HG02981 (cell line): ENCODE measurements around the gene TRIM50.
"Not testable (repeated sequence)": the region's sequence is repeated elsewhere in the genome, so short reads cannot be mapped to it uniquely, and the experiment has no call there.

ENCODE experiments used
- ATAC-seq: cut with Tn5 transposase; IDR thresholded peaks from one replicate; pipeline ENCODE4 v1.9.1; 2021; ENCODE audit warnings: mild to moderate bottlenecking, moderate library complexity; ENCODE audit not compliant: unreplicated experiment

TRIM50 gene

DNA sequence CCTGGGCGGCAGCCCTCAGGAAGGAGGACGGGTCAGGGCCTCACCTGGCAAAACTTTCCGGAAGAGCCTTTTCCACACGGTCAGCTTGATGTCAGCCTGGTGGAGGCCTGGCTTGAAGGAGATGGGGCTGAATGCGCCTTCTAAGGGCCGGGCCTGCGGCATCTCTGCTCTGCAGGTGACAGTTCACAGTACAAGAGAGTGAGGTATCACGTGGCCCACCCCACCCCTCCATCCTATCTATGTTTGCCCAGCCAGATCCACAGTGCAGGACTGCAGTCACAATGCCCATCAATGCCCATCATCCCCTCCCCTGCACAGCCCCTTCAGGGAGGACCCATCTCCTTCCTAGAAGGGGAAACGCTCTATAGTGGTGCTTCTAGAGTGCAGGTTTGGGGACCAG is 11.4 kb downstream of the TRIM50 start:
- no peak for ATAC-seq

DNA sequence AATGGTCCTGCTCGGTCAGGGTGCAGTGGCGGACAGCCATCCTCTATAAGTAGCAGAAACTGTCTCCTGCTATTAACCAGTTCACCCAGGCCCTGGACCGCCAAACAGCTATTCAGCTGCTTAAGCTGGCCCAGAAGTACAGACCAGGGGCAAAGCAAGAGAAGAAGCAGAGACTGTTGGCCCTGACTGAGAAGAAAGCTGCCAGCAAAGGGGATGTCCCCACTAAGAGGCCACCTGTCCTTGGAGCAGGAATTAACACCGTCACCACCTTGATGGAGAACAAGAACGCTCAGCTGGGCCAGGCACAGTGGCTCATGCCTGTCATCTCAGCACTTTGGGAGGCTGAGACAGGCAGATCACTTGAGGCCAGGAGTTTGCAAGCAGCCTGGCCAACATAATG is 13.6 kb downstream of the TRIM50 start:
- no peak for ATAC-seq

DNA sequence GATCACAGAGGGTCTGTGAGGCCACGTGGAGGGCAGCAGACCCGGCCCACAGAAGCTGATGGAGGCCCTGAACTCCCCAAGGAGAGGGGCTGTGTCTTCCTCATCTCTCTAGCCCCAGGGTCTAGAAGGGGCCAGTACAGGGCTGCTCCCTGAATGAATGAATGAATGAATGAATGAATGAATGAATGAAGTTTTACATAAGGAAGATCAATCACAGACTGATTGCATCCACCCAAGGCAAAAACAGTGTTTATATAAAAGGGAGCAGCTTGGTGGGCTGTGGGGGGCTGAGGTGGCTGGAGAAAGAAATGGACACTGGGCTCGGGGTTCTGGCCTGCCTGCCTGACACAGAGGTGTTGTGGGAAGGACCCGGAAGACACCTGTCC is 14.4 kb downstream of the TRIM50 start:
- ATAC-seq = no peak

DNA sequence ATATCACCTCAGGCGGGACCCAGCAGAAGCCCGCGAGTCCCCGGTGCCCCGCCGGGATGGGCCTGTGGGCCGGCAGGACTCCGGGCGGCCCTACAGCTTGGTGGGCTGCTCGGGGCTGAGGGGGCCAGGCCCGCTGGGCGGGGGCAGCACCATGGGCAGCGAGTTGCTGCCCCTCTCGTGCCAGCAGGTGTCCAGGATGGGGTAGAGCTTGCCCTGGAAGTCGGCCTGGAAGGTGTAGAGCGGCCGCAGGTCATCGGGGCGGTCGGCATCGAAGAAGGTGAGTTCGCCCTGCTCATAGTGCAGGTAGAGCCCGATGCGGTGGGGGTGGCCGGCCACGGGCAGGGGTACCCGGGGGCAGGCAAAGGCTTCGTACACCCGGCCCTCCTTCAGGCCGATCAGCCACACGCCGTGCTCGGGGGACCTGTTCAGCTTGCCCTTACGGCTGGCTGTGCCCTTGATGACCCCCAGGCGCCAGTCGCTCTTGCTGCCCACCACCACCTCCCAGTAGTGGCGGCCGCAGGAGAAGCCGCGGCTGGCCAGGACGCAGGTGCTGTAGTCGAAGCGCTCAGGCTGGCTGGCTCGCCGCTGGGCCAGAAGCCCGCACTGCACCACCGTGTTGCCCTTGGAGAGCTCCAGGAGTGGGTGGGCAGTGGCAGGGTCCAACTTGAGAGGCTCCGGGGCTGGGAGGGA is 14.9 kb downstream of the TRIM50 start:
- no peak for ATAC-seq

GRCh38 chr7:73311421-73311820 is 16.5 kb downstream of the TRIM50 start:
- ATAC-seq = not testable (repeated sequence)

DNA sequence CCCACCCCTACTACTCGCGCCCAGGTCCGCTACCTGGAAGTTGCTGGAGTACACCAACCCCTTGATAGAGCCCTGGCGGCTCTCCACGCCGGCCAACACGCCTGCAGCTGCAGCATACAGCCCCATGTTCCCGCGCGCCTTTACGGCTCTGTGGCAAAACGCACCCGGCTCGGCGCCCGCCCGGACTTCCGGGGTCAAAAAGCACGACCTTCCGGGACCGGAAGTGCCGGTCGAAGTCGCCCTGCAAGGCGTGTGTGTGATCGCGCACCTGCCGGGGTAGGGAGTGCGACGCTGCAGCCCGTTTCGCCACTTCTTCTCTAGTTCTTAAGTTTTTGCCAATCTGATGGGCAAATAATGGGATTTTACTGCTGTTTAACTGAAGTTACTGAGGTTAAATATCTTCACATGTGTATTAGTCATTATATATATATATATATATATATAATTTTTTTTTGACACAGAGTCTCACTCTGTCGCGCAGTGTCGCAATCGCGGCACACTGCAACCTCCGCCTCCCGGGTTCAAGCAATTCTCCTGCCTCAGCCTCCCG is 19.1 kb downstream of the TRIM50 start, which contains the start of gene NSUN5:
NSUN5 (minus strand) TSS at position 162 of the 550 bp plus-strand sequence; CDS start at position 126, 36 bp downstream.
- peak; percentile 90 for ATAC-seq

DNA sequence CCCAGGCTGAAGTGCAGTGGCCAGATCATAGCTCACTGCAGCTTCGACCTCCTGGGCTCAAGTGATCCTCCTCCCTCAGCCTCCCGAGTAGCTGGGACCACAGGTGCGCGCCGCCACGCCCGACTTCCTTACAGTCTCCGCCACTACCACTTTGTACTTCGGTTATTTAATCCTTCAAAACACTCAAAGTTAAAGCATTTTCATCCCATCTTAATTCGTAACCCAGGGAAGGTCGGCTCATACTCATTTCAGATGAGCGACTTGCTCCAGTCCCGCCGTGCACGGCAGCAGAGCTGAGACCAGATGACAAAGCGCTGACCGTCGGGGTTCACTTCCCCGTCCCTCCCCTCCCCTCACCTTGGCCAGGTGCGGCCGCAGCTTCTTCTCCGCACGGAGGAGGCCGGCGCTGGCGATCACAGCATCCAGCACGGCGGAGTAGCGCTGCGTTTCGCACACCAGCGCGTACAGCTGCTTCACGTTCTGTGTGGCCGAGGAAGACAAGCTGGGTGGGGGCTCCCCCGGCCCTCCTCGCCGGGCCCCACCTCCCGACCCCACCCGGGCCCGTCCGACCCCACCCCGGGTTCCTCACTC is 19.7 kb downstream of the TRIM50 start:
- peak; percentile 44 for ATAC-seq

DNA sequence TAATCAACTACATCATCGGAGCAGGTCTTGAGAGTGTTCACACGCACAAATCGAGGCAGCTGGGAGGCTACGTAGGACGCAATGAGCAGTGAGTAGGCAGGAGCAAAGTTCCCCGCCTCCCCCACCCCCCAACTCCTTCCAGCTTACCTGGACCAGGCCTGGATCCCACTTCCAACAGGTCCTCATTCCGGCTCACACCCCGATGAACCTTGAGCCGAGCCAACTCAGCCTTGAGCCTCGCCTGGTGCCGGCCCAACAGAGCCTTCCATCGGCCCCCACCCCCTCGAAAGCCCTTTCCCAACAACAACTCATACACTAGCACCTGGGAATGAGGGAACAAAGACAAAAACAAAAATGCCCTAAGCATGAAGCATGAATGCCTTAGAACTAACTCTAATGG is 20.4 kb downstream of the TRIM50 start:
- ATAC-seq = no peak

- ATAC-seq = not testable (repeated sequence)
Observed at GRCh38 chr7:73304612-73305387, 23.1 kb downstream of the TRIM50 start.

GRCh38 chr7:73304071-73304470 is 23.8 kb downstream of the TRIM50 start:
- no peak for ATAC-seq

DNA sequence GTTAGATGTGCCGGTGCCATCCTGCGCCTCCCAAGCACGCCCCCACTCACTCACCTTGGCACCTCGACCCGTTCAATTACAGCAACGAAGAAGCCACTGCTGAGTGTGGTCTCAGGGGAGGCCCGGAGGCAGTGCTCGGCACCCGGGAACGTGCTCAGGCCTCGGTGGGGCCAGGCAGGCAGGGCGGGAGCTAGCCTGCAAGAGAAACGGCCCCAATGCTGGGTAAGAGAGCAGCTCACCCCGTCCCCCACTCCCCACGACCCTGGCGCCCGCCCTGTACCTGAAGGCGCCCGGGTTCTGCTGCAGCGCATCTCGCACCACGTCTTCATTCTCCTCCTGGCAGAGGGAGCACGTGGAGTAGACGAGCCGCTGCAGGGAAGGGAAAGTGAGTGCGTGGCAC is 24.3 kb downstream of the TRIM50 start:
- ATAC-seq = no peak

DNA sequence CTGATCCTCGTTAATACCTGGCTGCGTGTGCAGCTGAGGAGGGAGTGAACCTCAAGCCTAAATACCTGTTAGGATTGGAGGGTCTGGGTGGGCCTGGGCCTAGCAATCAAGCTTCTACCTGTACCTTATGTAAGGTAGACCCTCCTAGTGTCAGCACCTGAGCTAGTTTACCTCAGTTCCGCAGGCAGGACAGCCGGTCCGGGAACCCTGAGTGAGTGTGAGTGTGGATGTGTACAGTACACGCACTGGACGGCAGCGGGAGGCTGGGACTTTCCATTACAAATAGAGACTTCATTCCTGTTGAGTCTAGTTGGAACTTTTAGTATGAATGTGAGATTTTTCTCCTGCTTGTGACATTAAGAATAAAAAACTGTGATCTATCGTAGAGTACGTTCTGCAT is 25.0 kb downstream of the TRIM50 start:
- not testable (repeated sequence) for ATAC-seq

GRCh38 chr7:73301108-73301507 is 26.8 kb downstream of the TRIM50 start:
- not testable (repeated sequence) for ATAC-seq

DNA sequence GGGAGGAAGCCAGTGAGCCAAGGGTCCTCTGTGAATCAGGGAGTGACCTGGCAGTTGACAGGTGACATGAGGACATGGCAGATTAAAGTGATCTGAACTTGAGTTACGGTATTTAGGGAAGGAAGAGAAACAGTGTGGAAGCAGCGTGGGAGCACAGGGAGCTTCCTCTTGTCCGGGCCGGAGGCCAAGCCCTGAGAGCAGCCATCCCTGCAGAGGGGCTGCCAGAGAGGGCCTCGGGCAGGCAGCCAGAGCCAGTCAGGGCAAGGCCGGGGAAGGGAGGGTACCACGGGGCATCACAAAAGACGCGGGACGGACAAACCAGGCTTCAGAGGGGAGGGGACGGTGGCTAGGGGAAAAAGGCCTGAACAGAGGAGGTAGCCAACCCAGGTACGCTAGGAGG is 28.1 kb downstream of the TRIM50 start:
- not testable (repeated sequence) for ATAC-seq

- ATAC-seq = not testable (repeated sequence)
Observed at GRCh38 chr7:73297706-73298105, 30.2 kb downstream of the TRIM50 start.

DNA sequence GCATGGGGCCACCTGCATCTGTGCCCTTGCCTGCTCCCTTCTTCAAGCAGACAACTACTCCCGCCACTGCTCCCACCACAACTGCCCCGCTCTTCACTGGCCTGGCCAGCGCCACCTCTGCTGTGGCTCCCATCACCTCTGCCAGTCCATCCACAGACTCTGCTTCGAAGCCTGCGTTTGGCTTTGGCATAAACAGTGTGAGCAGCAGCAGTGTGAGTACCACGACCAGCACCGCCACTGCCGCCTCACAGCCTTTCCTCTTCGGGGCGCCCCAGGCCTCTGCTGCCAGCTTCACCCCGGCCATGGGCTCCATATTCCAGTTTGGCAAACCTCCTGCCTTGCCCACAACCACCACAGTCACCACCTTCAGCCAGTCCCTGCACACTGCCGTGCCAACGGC is 30.6 kb downstream of the TRIM50 start:
- ATAC-seq = not testable (repeated sequence)

DNA sequence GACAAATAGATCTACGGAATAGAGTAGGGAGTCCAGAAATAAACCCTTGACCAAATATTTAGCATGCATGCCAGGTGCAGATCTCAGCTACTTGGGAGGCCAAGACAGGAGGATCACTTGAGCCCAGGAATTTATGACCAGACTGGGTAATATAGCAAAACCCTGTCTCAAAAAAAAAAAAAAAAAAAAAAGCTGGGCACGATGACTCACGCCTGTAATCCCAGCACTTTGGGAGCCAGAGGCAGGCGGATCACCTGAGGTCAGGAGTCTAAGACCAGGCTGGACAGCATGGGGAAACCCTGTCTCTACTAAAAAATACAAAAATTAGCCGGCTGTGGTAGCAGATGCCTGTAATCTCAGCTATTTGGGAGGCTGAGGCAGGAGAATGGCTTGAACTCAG is 50.7 kb downstream of the TRIM50 start:
- not testable (repeated sequence) for ATAC-seq

- not testable (repeated sequence) for ATAC-seq
Observed at GRCh38 chr7:73267813-73268212, 60.1 kb downstream of the TRIM50 start.

DNA sequence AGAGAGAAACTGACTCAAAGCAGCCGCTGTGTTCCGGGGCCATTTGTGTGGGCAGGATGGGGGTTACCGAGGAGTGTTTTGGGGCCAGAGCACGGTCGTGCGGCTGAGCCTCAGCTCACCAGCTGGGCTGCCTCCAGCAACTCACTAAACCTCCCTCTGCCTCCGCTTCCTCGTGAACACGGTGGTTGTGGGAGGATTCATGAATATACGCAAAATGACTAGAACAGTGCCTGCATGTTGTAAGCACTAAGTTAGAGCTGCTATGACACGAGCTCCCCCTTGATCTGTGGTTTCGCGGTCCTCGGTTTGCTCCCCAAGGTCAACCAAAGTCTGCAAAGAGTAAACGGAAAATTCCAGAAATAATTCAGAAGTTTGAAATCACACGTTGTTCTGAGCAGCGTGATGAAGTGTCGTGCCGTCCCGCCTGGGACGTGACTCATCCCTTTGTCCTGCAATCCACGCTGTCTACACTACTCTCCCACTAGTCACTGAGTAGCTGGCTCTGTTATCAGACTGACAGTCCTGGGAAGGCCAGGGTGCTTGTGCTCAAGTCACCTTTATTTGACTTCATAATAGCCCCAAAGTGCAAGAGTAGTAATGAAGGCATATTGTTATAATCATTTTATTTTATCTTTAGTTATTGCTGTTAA is 61.0 kb downstream of the TRIM50 start:
- ATAC-seq = peak; percentile 57
